SJSA1 (cell line): ENCODE data around the gene OLFML3. TPM values are rescaled to one million over a fixed set of nuclear protein-coding genes. Genes with fewer than 3 reads are reported as not detected.

Experiments
- DNase-seq, 2 experiments: peaks; one replicate each; pipeline ENCODE4 v3.0.0-alpha.2; 2015 to 2020; ENCODE audit warnings: low spot score in 2 of 2, low read depth in 1 of 2
- H3K27ac ChIP-seq: fragments of 250-450 bp; sonication (Bioruptor Pico); 2 replicates; pipeline ENCODE4 v1.5.1; 2020; ENCODE audit warnings: mild to moderate bottlenecking, moderate library complexity
- H3K27me3 ChIP-seq: fragments of 250-450 bp; sonication (Bioruptor Pico); replicated peaks from 2 replicates; pipeline ENCODE4 v1.5.1; 2020; ENCODE audit warnings: mild to moderate bottlenecking, moderate library complexity
- H3K36me3 ChIP-seq: fragments of 250-450 bp; sonication (Bioruptor Pico); 2 replicates; pipeline ENCODE4 v1.5.1; 2020; ENCODE audit warnings: mild to moderate bottlenecking
- H3K4me1 ChIP-seq: fragments of 250-450 bp; sonication (Bioruptor Pico); replicated peaks from 2 replicates; pipeline ENCODE4 v1.6.1; 2021; ENCODE audit warnings: mild to moderate bottlenecking
- H3K4me3 ChIP-seq: fragments of 250-450 bp; sonication (Bioruptor Pico); 2 replicates; pipeline ENCODE4 v1.5.1; 2020; ENCODE audit warnings: mild to moderate bottlenecking
- H3K9me3 ChIP-seq: fragments of 250-450 bp; sonication (Bioruptor Pico); replicated peaks from 2 replicates; pipeline ENCODE4 v1.5.1; 2020; ENCODE audit warnings: mild to moderate bottlenecking
- total RNA-seq: library from RNA; depleted of rRNA; stranded (reverse); fragments of >200 nt; shearing (Covaris generic); gene quantifications from 2 replicates; pipeline ENCODE4 v1.2.3, GENCODE V29; 2014

The OLFML3 gene
- total RNA-seq, 1 experiment from 2014 or later, result 58.2 TPM

DNA sequence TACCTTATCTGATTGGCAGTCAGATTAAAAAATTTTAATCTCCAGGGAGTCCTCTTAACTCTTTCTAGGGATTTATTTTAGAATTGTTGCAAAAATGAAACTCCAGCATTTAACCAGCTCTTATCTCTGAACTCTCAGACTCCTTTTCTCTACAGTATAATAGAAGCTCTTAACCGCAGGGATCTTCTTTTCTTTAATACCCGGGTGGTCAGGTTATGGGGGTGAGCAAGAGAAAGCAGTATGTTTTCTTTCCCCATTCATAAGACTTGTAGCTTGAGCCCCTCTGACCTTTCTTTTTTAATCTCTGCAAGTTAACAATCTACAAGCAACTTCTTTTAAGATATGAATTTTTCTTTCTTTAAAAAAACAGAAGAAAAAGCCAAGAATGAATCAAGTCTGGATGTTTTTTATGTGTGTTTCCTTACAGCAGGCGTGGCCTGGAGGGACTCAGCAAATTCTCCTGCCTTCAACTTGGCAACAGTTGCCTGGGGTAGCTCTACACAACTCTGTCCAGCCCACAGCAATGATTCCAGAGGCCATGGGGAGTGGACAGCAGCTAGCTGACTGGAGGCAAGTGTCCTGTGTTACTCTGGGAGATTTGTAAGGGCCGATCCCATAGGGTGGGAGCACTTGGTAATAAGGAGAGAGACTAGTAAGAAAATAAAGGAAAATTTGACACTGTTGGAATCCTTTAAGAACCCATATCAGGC is 13.4 kb upstream of the OLFML3 start:
- no peaks in the 10 kb centered on the region for H3K4me1 ChIP-seq
- H3K27ac ChIP-seq, result no peak overlapping the region
- H3K4me3 ChIP-seq, result no peak overlapping the region
- H3K36me3 ChIP-seq, result peaks cover 91% of the 10 kb centered on the region
- no peaks in the 10 kb centered on the region for H3K9me3 ChIP-seq
- no peaks in the 10 kb centered on the region for H3K27me3 ChIP-seq
- DNase-seq, result no peak

DNA sequence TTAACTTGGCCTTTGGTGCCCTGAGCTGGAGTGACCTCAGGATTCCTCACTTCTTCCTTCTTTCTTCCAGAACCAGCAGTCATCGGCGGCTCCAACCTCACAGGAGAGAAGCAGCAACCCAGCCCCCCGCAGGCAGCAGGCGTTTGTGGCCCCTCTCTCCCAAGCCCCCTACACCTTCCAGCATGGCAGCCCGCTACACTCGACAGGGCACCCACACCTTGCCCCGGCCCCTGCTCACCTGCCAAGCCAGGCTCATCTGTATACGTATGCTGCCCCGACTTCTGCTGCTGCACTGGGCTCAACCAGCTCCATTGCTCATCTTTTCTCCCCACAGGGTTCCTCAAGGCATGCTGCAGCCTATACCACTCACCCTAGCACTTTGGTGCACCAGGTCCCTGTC is 6.3 kb upstream of the OLFML3 start:
- DNase-seq, result no peak
- H3K4me1 ChIP-seq, result peaks cover 31% of the 10 kb centered on the region
- H3K36me3 ChIP-seq, result peaks cover 67% of the 10 kb centered on the region
- no peaks in the 10 kb centered on the region for H3K9me3 ChIP-seq
- no peak overlapping the region for H3K27ac ChIP-seq
- H3K27me3 ChIP-seq, result no peaks in the 10 kb centered on the region
- H3K4me3 ChIP-seq, result no peak overlapping the region

- Histone ChIP-seq H3K9me3 (no peaks in the 10 kb centered on the region), H3K27me3 (no peaks in the 10 kb centered on the region), H3K27ac (peak overlapping the region; percentile 55), H3K4me1 (peaks cover 55% of the 10 kb centered on the region), H3K36me3 (peaks cover 43% of the 10 kb centered on the region), H3K4me3 (no peak overlapping the region)
- DNase-seq, result peak in 1 of 2 experiments; percentile 75
Measured at GRCh38 chr1:113975211-113975895, 3.9 kb upstream of the OLFML3 start.

DNA sequence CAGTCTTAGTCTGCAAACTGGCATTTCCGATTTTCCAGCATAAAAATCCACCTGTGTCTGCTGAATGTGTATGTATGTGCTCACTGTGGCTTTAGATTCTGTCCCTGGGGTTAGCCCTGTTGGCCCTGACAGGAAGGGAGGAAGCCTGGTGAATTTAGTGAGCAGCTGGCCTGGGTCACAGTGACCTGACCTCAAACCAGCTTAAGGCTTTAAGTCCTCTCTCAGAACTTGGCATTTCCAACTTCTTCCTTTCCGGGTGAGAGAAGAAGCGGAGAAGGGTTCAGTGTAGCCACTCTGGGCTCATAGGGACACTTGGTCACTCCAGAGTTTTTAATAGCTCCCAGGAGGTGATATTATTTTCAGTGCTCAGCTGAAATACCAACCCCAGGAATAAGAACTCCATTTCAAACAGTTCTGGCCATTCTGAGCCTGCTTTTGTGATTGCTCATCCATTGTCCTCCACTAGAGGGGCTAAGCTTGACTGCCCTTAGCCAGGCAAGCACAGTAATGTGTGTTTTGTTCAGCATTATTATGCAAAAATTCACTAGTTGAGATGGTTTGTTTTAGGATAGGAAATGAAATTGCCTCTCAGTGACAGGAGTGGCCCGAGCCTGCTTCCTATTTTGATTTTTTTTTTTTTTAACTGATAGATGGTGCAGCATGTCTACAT is 2.5 kb upstream of the OLFML3 start:
- Histone ChIP-seq H3K27me3 (no peaks in the 10 kb centered on the region), H3K36me3 (peaks cover 30% of the 10 kb centered on the region), H3K27ac (peak overlapping the region; percentile 55; the same call in 1 of the 2 replicates), H3K9me3 (no peaks in the 10 kb centered on the region), H3K4me1 (peaks cover 58% of the 10 kb centered on the region), H3K4me3 (no peak overlapping the region)
- peak in 1 of 2 experiments; percentile 68 for DNase-seq

DNA sequence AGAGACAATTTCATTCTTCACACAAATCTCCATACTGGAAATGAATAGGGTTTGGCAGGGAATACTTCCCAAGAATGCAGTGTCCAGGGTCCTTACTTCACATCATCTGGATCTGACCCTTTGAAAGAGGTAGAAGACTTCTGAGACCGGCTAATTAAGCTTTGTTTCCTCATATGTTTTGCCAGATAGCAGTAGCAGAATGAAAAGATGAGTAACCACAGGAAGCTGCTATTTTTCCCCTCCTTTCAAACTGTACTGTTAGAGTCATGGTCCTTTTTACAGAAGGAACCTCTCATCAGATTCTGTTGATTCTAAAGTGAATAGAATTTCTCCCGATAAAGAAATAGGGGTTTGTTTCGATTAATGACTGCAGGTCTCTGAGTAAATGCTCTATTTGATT is 1.4 kb upstream of the OLFML3 start:
- DNase-seq, result no peak
- Histone ChIP-seq H3K36me3 (peaks cover 19% of the 10 kb centered on the region), H3K4me3 (no peak overlapping the region), H3K27me3 (no peaks in the 10 kb centered on the region), H3K9me3 (no peaks in the 10 kb centered on the region), H3K4me1 (peaks cover 69% of the 10 kb centered on the region), H3K27ac (no peak overlapping the region)

- H3K4me1 ChIP-seq, result peaks cover 71% of the 10 kb centered on the region
- no peaks in the 10 kb centered on the region for H3K9me3 ChIP-seq
- no peak overlapping the region for H3K27ac ChIP-seq
- no peak overlapping the region for H3K4me3 ChIP-seq
- H3K27me3 ChIP-seq, result no peaks in the 10 kb centered on the region
- H3K36me3 ChIP-seq, result no peaks in the 10 kb centered on the region
- peak in 1 of 2 experiments; percentile 24 for DNase-seq
Measured at GRCh38 chr1:113980110-113980509, 836 bp downstream of the OLFML3 start.

GRCh38 chr1:113981962-113982931 is 3.0 kb downstream of the OLFML3 start:
- peaks cover 49% of the 10 kb centered on the region for H3K4me1 ChIP-seq
- no peaks in the 10 kb centered on the region for H3K9me3 ChIP-seq
- H3K36me3 ChIP-seq, result no peaks in the 10 kb centered on the region
- DNase-seq, result peak; percentile 60 to 70
- no peaks in the 10 kb centered on the region for H3K27me3 ChIP-seq
- peak overlapping the region; percentile 10; the same call in 1 of the 2 replicates for H3K27ac ChIP-seq
- peak overlapping the region; percentile 3; the same call in 1 of the 2 replicates for H3K4me3 ChIP-seq

GRCh38 chr1:113982949-113983348 is 3.7 kb downstream of the OLFML3 start:
- Histone ChIP-seq H3K27me3 (no peaks in the 10 kb centered on the region), H3K36me3 (no peaks in the 10 kb centered on the region), H3K4me3 (no peak overlapping the region; the same call in 1 of the 2 replicates), H3K9me3 (no peaks in the 10 kb centered on the region), H3K4me1 (peaks cover 44% of the 10 kb centered on the region), H3K27ac (no peak overlapping the region)
- no peak for DNase-seq

DNA sequence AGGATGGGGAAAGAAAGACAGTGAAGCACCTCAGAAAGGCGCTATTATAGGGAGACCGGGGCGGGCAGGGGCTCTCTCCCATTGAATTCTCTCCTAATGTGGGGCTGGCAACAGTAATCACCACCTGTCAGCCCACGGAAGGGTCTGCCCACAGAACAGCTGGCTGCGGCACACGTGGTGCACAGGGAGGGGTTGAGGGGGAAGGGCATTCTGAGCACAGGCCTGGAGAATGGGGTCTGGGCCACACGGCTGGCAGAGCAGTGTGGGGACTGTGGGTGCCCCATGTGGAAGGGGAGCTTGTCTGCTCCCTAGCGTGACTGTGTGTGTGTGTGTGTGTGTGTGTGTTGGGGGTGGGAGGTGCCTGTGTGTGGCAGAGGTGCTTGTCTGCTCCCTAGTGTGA is 4.1 kb downstream of the OLFML3 start:
- H3K4me3 ChIP-seq, result no peak overlapping the region
- H3K27ac ChIP-seq, result no peak overlapping the region
- H3K36me3 ChIP-seq, result no peaks in the 10 kb centered on the region
- DNase-seq, result no peak
- H3K4me1 ChIP-seq, result peaks cover 40% of the 10 kb centered on the region
- no peaks in the 10 kb centered on the region for H3K9me3 ChIP-seq
- no peaks in the 10 kb centered on the region for H3K27me3 ChIP-seq

DNA sequence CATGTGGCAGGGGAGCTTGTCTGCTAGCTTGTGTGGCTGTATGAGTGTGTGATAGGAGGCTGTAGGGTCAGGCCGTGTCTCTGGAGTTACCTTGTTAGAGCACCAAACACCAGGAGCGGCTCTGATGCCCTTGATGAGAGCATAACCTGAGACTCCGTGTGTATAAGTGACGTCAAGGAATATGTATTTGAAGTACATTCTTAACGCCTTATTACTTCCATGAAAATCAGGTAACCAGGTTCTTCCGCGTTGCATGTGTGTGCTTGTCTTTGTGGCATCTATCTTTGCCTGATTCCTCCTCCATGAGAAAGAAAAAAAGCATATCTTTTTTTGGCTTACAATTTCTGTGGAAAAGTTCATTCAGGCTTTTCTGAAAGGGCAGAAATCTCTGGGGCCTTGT is 4.6 kb downstream of the OLFML3 start:
- Histone ChIP-seq H3K9me3 (no peaks in the 10 kb centered on the region), H3K4me1 (peaks cover 36% of the 10 kb centered on the region), H3K27me3 (no peaks in the 10 kb centered on the region), H3K4me3 (no peak overlapping the region), H3K36me3 (no peaks in the 10 kb centered on the region), H3K27ac (no peak overlapping the region)
- DNase-seq, result no peak

GRCh38 chr1:113984710-113985109 is 5.4 kb downstream of the OLFML3 start:
- Histone ChIP-seq H3K36me3 (no peaks in the 10 kb centered on the region), H3K4me3 (no peak overlapping the region), H3K4me1 (peaks cover 27% of the 10 kb centered on the region), H3K27ac (no peak overlapping the region), H3K9me3 (no peaks in the 10 kb centered on the region), H3K27me3 (0 out of 2 replicates have a peak, but pooled peaks cover under 1% of the 10 kb centered on the region)
- DNase-seq, result no peak

DNA sequence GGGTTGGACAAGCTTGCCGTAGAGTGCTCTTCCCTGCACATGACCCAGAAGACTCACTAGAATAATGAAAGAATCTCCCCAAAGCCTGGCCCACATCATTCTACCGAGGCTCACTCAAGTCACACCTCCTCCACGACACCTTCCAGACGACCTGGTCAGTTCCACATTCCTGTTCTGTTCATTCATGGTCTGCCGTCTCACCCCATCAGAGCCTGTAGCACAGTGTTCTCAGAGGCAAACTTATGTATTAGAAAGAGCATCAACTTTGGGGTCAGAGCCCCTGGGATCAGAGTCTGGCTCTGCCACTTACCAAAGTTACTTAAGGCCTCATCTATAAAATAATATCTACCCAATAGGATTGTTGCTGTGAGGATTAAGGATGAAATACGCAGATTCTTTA is 7.5 kb downstream of the OLFML3 start:
- 0 out of 2 replicates have a peak, but pooled peaks cover 4% of the 10 kb centered on the region for H3K27me3 ChIP-seq
- no peaks in the 10 kb centered on the region for H3K9me3 ChIP-seq
- no peak for DNase-seq
- H3K4me3 ChIP-seq, result no peak overlapping the region
- H3K36me3 ChIP-seq, result no peaks in the 10 kb centered on the region
- H3K27ac ChIP-seq, result no peak overlapping the region
- peaks cover 17% of the 10 kb centered on the region for H3K4me1 ChIP-seq

- H3K27ac ChIP-seq, result no peak overlapping the region
Measured at GRCh38 chr1:113987259-113987658, 8.0 kb downstream of the OLFML3 start.

More at GRCh38 chr1:113987259-113987658, 8.0 kb downstream of the OLFML3 start:
- H3K9me3 ChIP-seq, result no peaks in the 10 kb centered on the region
- no peak overlapping the region for H3K4me3 ChIP-seq
- peaks cover 13% of the 10 kb centered on the region for H3K4me1 ChIP-seq
- DNase-seq, result no peak
- no peaks in the 10 kb centered on the region for H3K36me3 ChIP-seq
- 0 out of 2 replicates have a peak, but pooled peaks cover 4% of the 10 kb centered on the region for H3K27me3 ChIP-seq
